HepG2 (cell line): ENCODE data around the gene IRF6. TPM values are rescaled to one million over a fixed set of nuclear protein-coding genes. Genes with fewer than 3 reads are reported as not detected.

Source experiments
- CAMTA2 ChIP-seq: sonication (generic); formaldehyde crosslinking; IDR thresholded peaks from 2 replicates; pipeline ENCODE4 v1.4.0; 2020; ENCODE audit warnings: mild to moderate bottlenecking, missing genetic modification reagents, borderline replicate concordance
- CEBPG ChIP-seq: IDR thresholded peaks from 2 replicates; pipeline ENCODE4 v1.6.1; 2016
- KLF16 ChIP-seq, 2 experiments: sonication (generic) in 1 of 2; formaldehyde crosslinking in 1 of 2; IDR thresholded peaks; 2 replicates each; pipeline versions ENCODE4 v1.6.1 to v1.8.0; 2016 to 2023; ENCODE audit warnings: missing genetic modification reagents in 2 of 2, missing compliant biosample characterization in 1 of 2
- MAZ ChIP-seq, 2 experiments: sonication (generic) in 1 of 2; formaldehyde crosslinking in 1 of 2; IDR thresholded peaks; 2 replicates each; pipeline versions ENCODE4 v1.5.0 to v1.6.1; 2012 to 2020; ENCODE audit warnings: low read depth in 2 of 2, mild to moderate bottlenecking in 2 of 2, borderline replicate concordance in 1 of 2, improper control_type of control experiment in 1 of 2, low read length in 1 of 2, missing genetic modification reagents in 1 of 2, moderate library complexity in 1 of 2
- MED1 ChIP-seq: sonication (generic); formaldehyde crosslinking; IDR thresholded peaks from 2 replicates; pipeline ENCODE4 v1.4.0; 2020; ENCODE audit warnings: missing genetic modification reagents
- PITX1 ChIP-seq: sonication (generic); formaldehyde crosslinking; IDR thresholded peaks from 2 replicates; pipeline ENCODE4 v1.5.1; 2020; ENCODE audit warnings: mild to moderate bottlenecking, missing genetic modification reagents
- RAD51 ChIP-seq: fragments of 450-650 bp; IDR thresholded peaks from 2 replicates; pipeline ENCODE4 v1.6.1; 2016; ENCODE audit warnings: borderline replicate concordance
- SMAD3 ChIP-seq: sonication (generic); formaldehyde crosslinking; IDR thresholded peaks from 2 replicates; pipeline ENCODE4 v1.4.0; 2020; ENCODE audit warnings: missing genetic modification reagents
- SRSF4 ChIP-seq: fragments of 200-400 bp; formaldehyde crosslinking; IDR thresholded peaks from one replicate; pipeline ENCODE4 v1.6.1; 2018; ENCODE audit warnings: mild to moderate bottlenecking, low read depth, low read length, moderate library complexity; ENCODE audit not compliant: poor library complexity, severe bottlenecking
- ZBTB3 ChIP-seq: sonication (generic); formaldehyde crosslinking; IDR thresholded peaks from 2 replicates; pipeline ENCODE4 v1.4.0; 2020; ENCODE audit warnings: low read depth, mild to moderate bottlenecking, moderate library complexity, missing genetic modification reagents, borderline replicate concordance
- ZHX2 ChIP-seq, 2 experiments: sonication (generic) in 1 of 2; formaldehyde crosslinking in 1 of 2; IDR thresholded peaks; 2 replicates each; pipeline versions ENCODE4 v1.6.1 to v1.9.0; 2014 to 2022; ENCODE audit warnings: antibody characterized with exemption in 1 of 2, borderline replicate concordance in 1 of 2, inconsistent platforms in 1 of 2, low read depth in 1 of 2, missing genetic modification reagents in 1 of 2
- ZNF138 ChIP-seq: sonication (generic); formaldehyde crosslinking; IDR thresholded peaks from 2 replicates; pipeline ENCODE4 v1.5.0; 2020; ENCODE audit warnings: mild to moderate bottlenecking, low read depth, missing genetic modification reagents
- ZNF607 ChIP-seq: sonication (generic); formaldehyde crosslinking; IDR thresholded peaks from 2 replicates; pipeline ENCODE4 v1.5.1; 2020; ENCODE audit warnings: missing genetic modification reagents, mild to moderate bottlenecking, borderline replicate concordance
- polyA plus RNA-seq, 8 experiments: library from polyadenylated mRNA; depleted of rRNA in 3 of 8; stranded (reverse) in 7 of 8; unstranded in 1 of 8; fragments of >200 nt; fragmentation: Illumina TruSeq in 4 of 8; extraction: Trizol in 4 of 8; gene quantifications; 2 replicates each; pipeline versions ENCODE4 v1.2.1 to v1.2.3, GENCODE V29; 2011 to 2016; ENCODE audit warnings: low read depth in 4 of 8, missing spikeins in 1 of 8, mixed read lengths in 1 of 8; ENCODE audit not compliant: insufficient read depth in 1 of 8
- total RNA-seq, 5 experiments: library from RNA; depleted of rRNA; stranded (reverse); fragments of >200 nt; fragmentation: Illumina TruSeq; extraction: Trizol; gene quantifications; 2 replicates each; pipeline ENCODE4 v1.2.3, GENCODE V29; 2016; ENCODE audit warnings: low read depth in 1 of 5
- TF ChIP-seq, protein P1 (sequence below): sonication (generic); formaldehyde crosslinking; conservative IDR thresholded peaks from 2 replicates; pipeline ENCODE4 v1.8.0; 2022; ENCODE audit warnings: mild to moderate bottlenecking, moderate library complexity, missing genetic modification reagents
- TF ChIP-seq, protein P2 (sequence below): sonication (generic); formaldehyde crosslinking; IDR thresholded peaks from 2 replicates; pipeline ENCODE4 v1.4.0; 2020; ENCODE audit warnings: missing genetic modification reagents

The IRF6 gene
- total and polyA plus RNA-seq, 2 of the 13 experiments (the other 11 are each of a cell fraction or from before 2014, with no cell fraction given) = 0.02 TPM; not detected in 1

GRCh38 chr1:209827384-209828262 lies 21.7 kb upstream of the IRF6 start, which contains the start of gene UTP25 (continued):
- TF ChIP-seq ZNF607 (CRISPR knock-in tag) = peak; percentile 52; the same call in 1 of the 2 replicates
- TF ChIP-seq RAD51 = no peak
- TF ChIP-seq SRSF4 = no peak
- no peak for TF ChIP-seq ZBTB3 (CRISPR knock-in tag)
- peak; percentile 33; the same call in 1 of the 2 replicates for TF ChIP-seq CEBPG
- TF ChIP-seq, protein P1, sequence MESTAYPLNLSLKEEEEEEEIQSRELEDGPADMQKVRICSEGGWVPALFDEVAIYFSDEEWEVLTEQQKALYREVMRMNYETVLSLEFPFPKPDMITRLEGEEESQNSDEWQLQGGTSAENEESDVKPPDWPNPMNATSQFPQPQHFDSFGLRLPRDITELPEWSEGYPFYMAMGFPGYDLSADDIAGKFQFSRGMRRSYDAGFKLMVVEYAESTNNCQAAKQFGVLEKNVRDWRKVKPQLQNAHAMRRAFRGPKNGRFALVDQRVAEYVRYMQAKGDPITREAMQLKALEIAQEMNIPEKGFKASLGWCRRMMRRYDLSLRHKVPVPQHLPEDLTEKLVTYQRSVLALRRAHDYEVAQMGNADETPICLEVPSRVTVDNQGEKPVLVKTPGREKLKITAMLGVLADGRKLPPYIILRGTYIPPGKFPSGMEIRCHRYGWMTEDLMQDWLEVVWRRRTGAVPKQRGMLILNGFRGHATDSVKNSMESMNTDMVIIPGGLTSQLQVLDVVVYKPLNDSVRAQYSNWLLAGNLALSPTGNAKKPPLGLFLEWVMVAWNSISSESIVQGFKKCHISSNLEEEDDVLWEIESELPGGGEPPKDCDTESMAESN = peak; percentile 63; the same call in 1 of the 2 replicates
- TF ChIP-seq SMAD3 (CRISPR knock-in tag) = peak; percentile 85
- TF ChIP-seq PITX1 = peak; percentile 94
- TF ChIP-seq CAMTA2 = no peak
- TF ChIP-seq ZNF138 (CRISPR knock-in tag) = peak; percentile 38; the same call in 1 of the 2 replicates
- peak; percentile 65 for TF ChIP-seq MED1 (CRISPR knock-in tag)
- TF ChIP-seq ZHX2 (IDR thresholded peaks at IDR 0.05; ENCODE audit: low read depth) = peak; percentile 13; the same call in 1 of the 2 replicates
- no peak for TF ChIP-seq ZHX2 (CRISPR knock-in tag; IDR thresholded peaks at IDR 0.05; ENCODE audit: borderline replicate concordance)
- TF ChIP-seq, protein P2, sequence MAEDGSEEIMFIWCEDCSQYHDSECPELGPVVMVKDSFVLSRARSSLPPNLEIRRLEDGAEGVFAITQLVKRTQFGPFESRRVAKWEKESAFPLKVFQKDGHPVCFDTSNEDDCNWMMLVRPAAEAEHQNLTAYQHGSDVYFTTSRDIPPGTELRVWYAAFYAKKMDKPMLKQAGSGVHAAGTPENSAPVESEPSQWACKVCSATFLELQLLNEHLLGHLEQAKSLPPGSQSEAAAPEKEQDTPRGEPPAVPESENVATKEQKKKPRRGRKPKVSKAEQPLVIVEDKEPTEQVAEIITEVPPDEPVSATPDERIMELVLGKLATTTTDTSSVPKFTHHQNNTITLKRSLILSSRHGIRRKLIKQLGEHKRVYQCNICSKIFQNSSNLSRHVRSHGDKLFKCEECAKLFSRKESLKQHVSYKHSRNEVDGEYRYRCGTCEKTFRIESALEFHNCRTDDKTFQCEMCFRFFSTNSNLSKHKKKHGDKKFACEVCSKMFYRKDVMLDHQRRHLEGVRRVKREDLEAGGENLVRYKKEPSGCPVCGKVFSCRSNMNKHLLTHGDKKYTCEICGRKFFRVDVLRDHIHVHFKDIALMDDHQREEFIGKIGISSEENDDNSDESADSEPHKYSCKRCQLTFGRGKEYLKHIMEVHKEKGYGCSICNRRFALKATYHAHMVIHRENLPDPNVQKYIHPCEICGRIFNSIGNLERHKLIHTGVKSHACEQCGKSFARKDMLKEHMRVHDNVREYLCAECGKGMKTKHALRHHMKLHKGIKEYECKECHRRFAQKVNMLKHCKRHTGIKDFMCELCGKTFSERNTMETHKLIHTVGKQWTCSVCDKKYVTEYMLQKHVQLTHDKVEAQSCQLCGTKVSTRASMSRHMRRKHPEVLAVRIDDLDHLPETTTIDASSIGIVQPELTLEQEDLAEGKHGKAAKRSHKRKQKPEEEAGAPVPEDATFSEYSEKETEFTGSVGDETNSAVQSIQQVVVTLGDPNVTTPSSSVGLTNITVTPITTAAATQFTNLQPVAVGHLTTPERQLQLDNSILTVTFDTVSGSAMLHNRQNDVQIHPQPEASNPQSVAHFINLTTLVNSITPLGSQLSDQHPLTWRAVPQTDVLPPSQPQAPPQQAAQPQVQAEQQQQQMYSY = no peak
- peak in 1 of 2 experiments; percentile 90; a peak in 1 of 4 replicates for TF ChIP-seq KLF16 (CRISPR knock-in tag; IDR thresholded peaks at IDR 0.05)
- TF ChIP-seq MAZ (IDR thresholded peaks at IDR 0.05; ENCODE audit: borderline replicate concordance, low read depth, low read length) = no peak
- no peak for TF ChIP-seq MAZ (CRISPR knock-in tag; IDR thresholded peaks at IDR 0.05; ENCODE audit: low read depth)
